Heart right ventricle (tissue), 16 donors: ENCODE measurements around the gene TNFRSF18. TPM values are rescaled to one million over a fixed set of nuclear protein-coding genes. Genes with fewer than 3 reads are reported as not detected.

ENCODE experiments used
- ATAC-seq, 8 donors: fragments of 200-7000 bp; cut with Tn5 transposase; one replicate each; pipeline ENCODE4 v1.9.1; 2020; ENCODE audit warnings: mild to moderate bottlenecking in 8 of 8, moderate library complexity in 8 of 8, moderate number of reproducible peaks in 1 of 8
- DNase-seq, 2 donors: peaks; one replicate each; pipeline ENCODE4 v3.0.0-alpha.2; 2020
- H3K27ac ChIP-seq, 10 donors: fragments of 200-600 bp; sonication (generic) in 2 of 10; one replicate each; pipeline versions ENCODE4 v1.5.0 to v1.8.0; 2020 to 2022; ENCODE audit warnings: mild to moderate bottlenecking in 3 of 10
- H3K27me3 ChIP-seq, 7 donors: fragments of 200-600 bp; one replicate each; pipeline ENCODE4 v1.8.0; 2021 to 2022; ENCODE audit warnings: mild to moderate bottlenecking in 2 of 7
- H3K36me3 ChIP-seq, 9 donors: fragments of 200-600 bp; sonication (generic) in 1 of 9; one replicate each; pipeline versions ENCODE4 v1.5.0 to v1.8.0; 2020 to 2022; ENCODE audit warnings: mild to moderate bottlenecking in 2 of 9
- H3K4me1 ChIP-seq, 9 donors: fragments of 200-600 bp; sonication (generic) in 1 of 9; one replicate each; pipeline versions ENCODE4 v1.5.0 to v1.8.0; 2020 to 2022; ENCODE audit warnings: mild to moderate bottlenecking in 4 of 9
- H3K4me3 ChIP-seq, 10 donors: fragments of 200-600 bp; sonication (generic) in 2 of 10; one replicate each; pipeline versions ENCODE4 v1.5.0 to v1.8.0; 2020 to 2022; ENCODE audit warnings: mild to moderate bottlenecking in 7 of 10, moderate library complexity in 2 of 10
- H3K9me3 ChIP-seq, 11 donors: fragments of 200-600 bp in 10 of 11; sonication (generic) in 2 of 11; one replicate each; pipeline versions ENCODE4 v1.5.0 to v1.8.0; 2013 to 2022; ENCODE audit warnings: mild to moderate bottlenecking in 2 of 11, control low read depth in 1 of 11, moderate library complexity in 1 of 11
- CTCF ChIP-seq, 9 donors: fragments of 200-600 bp; sonication (generic) in 2 of 9; IDR thresholded peaks; one replicate each; pipeline versions ENCODE4 v1.5.0 to v1.8.0; 2021 to 2022; ENCODE audit warnings: antibody characterized with exemption in 9 of 9, mild to moderate bottlenecking in 5 of 9, moderate library complexity in 1 of 9
- WGBS, 2 donors: extraction: QIAGEN DNeasy Blood & Tissue Kit; methylation state at CpG; one replicate each; pipeline ENCODE4 v1.1.7; 2013; ENCODE audit warnings: inconsistent platforms in 1 of 2; 5-methylcytosine and 5-hydroxymethylcytosine counted together
- intact Hi-C, 10 donors: fragments of 100-400 bp; cut with DNase I; formaldehyde crosslinking; loops; one replicate each; pipeline versions ENCODE4 v1.11.1 to v1.14.2; 2022
- polyA plus RNA-seq, 2 donors: library from polyadenylated mRNA; stranded (reverse); fragments of 200-250 nt; gene quantifications; one replicate each; pipeline ENCODE4 v1.2.3, GENCODE V29; 2013
- total RNA-seq, 10 donors: library from RNA; stranded (reverse); fragmentation: NEBNext Ultra II Directional in 3 of 10; extraction: Animal tissue kit (Norgen Biotek cat#: 25700) in 3 of 10; gene quantifications; one replicate each; pipeline versions ENCODE4 v1.2.1 to v1.2.4, GENCODE V29; 2021 to 2023
- donor health status: Arrhythmogenic right ventricular cardiomyopathy.
- donor health status: ischemic (EF 13 %, LVEDD 7.1; RV severe dilation, severe dysfunction).
- donor health status: healthy with polysubstance abuse.
- donor health status: DM: no; HTN: yes; CAD: no.
- donor health status: DM: no; HTN: no; CAD: no.
- donor health status: ischemic (EF 25% LVEDD 6.9; RV normal size, moderate dysfunction).
- donor health status: ischemic (EF 25% LVEDD 5.7; RV mildly dilated, moderate dysfunction).
- donor health status: healthy.
- donor health status: DM: yes; HTN: yes; CAD: no.
- donor health status: Ischemic cardiomyopathy.
- donor health status: ischemic (EF 35%, LVEDD 5.7; RV mildly dilated, moderate dysfunction).
- donor health status: nonischemic (EF 11% LVEDD 7.7; RV severe dilation, severe dysfunction).
- donor health status: DM: yes; HTN: yes; CAD: no.
- donor health status: PGD.
- donor health status: ischemic (EF 29% LVEDD 5.4; RV normal size, mild dysfunction).
- donor health status: nonischemic (EF 23%, LVEDD 6.1; RV moderate dilation, normal function).

Gene TNFRSF18
- total and polyA plus RNA-seq, 12 donors, result 0.26 to 1.7 (median 0.38) TPM; not detected in 8

DNA sequence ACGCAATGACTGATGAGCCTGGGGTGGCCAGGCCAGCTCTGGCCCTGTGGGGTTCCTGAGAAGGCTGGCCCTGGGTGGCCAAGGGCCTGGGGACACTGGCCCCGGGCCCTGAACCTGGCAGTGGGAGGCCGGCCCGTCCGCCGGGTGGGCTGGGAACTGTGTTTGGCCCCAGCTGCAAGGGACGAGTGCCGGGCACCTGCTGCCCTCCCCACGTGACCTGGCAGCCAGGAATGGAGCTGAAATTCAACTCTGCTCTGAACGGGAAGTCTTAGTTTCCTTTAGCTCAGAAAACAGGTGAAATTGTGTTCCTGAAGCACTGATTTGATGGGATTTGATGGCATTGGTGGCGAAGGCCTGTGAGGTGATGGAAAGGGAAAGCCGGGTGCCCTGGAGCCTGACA is 40.9 kb downstream of the TNFRSF18 start:
- 80 to 84% methylated on average over 12 of the region's 12 CpGs for WGBS, 2 donors
- ATAC-seq, result no peak
- H3K36me3 ChIP-seq, result no peaks in the 10 kb centered on the region
- H3K4me3 ChIP-seq, result no peak overlapping the region
- TF ChIP-seq CTCF (IDR thresholded peaks at IDR 0.05), result no peak
- peaks cover 0 to 94% (median 85%) of the 10 kb centered on the region in 7 donors for H3K27me3 ChIP-seq
- no peak for DNase-seq
- H3K9me3 ChIP-seq, result no peaks in the 10 kb centered on the region
- H3K4me1 ChIP-seq, result peaks cover 0 to 6% (median 0%) of the 10 kb centered on the region in 9 donors
- intact Hi-C loops, result no loop called here
- H3K27ac ChIP-seq, result no peak overlapping the region

- no peak for ATAC-seq
- intact Hi-C loops, result no loop called here
- Histone ChIP-seq H3K27ac (no peak overlapping the region), H3K4me3 (no peak overlapping the region), H3K9me3 (no peaks in the 10 kb centered on the region), H3K27me3 (peaks cover 0 to 88% (median 79%) of the 10 kb centered on the region in 7 donors), H3K4me1 (peaks cover 0 to 6% (median 0%) of the 10 kb centered on the region in 9 donors), H3K36me3 (no peaks in the 10 kb centered on the region)
- no peak for DNase-seq
- no peak for TF ChIP-seq CTCF (IDR thresholded peaks at IDR 0.05)
- WGBS, 2 donors, result 35 to 50% methylated on average over 48 of the region's 48 CpGs
Observed at GRCh38 chr1:1164701-1165451, 41.5 kb downstream of the TNFRSF18 start.

- no peak for TF ChIP-seq CTCF (IDR thresholded peaks at IDR 0.05)
- intact Hi-C loops, result no loop called here
- ATAC-seq (no peak), DNase-seq (no peak)
- Histone ChIP-seq H3K36me3 (no peaks in the 10 kb centered on the region), H3K27me3 (peaks cover 0 to 82% (median 74%) of the 10 kb centered on the region in 7 donors), H3K4me1 (peaks cover 0 to 6% (median 0%) of the 10 kb centered on the region in 9 donors), H3K4me3 (no peak overlapping the region), H3K27ac (no peak overlapping the region), H3K9me3 (no peaks in the 10 kb centered on the region)
- 55 to 64% methylated on average over 26 of the region's 26 CpGs for WGBS, 2 donors
Observed at GRCh38 chr1:1164361-1164700, 42.1 kb downstream of the TNFRSF18 start.

- H3K9me3 ChIP-seq, result no peaks in the 10 kb centered on the region
- no peak for TF ChIP-seq CTCF (IDR thresholded peaks at IDR 0.05)
- no peak overlapping the region for H3K4me3 ChIP-seq
- H3K27me3 ChIP-seq, result peaks cover 0 to 75% (median 67%) of the 10 kb centered on the region in 7 donors
- peaks cover 0 to 10% (median 3%) of the 10 kb centered on the region in 9 donors for H3K4me1 ChIP-seq
- WGBS, 2 donors, result 89 to 91% methylated on average over 32 to 33 of the region's 33 CpGs
- ATAC-seq (no peak), DNase-seq (no peak)
- no peak overlapping the region for H3K27ac ChIP-seq
- H3K36me3 ChIP-seq, result no peaks in the 10 kb centered on the region
- intact Hi-C loops, result no loop called here
Observed at GRCh38 chr1:1163538-1164070, 42.8 kb downstream of the TNFRSF18 start.
